ENCODE measurements around the gene RIPOR2. TPM values are rescaled to one million over a fixed set of nuclear protein-coding genes. Genes with fewer than 3 reads are reported as not detected.
A peak's percentile ranks its signal among the peaks of the same experiment; 100 is the strongest.
"Not testable (repeated sequence)": the region's sequence is repeated elsewhere in the genome, so short reads cannot be mapped to it uniquely, and the experiment has no call there.

Gene RIPOR2
- total and polyA plus RNA-seq, 10 of the 15 experiments (the other 5 are each of a cell fraction or from before 2014, with no cell fraction given), result 22.2 to 48.2 (median 34.7) TPM

GRCh38 chr6:24949020-24949569, 13.3 kb upstream of the RIPOR2 start (continued):
- TF ChIP-seq, protein P1, sequence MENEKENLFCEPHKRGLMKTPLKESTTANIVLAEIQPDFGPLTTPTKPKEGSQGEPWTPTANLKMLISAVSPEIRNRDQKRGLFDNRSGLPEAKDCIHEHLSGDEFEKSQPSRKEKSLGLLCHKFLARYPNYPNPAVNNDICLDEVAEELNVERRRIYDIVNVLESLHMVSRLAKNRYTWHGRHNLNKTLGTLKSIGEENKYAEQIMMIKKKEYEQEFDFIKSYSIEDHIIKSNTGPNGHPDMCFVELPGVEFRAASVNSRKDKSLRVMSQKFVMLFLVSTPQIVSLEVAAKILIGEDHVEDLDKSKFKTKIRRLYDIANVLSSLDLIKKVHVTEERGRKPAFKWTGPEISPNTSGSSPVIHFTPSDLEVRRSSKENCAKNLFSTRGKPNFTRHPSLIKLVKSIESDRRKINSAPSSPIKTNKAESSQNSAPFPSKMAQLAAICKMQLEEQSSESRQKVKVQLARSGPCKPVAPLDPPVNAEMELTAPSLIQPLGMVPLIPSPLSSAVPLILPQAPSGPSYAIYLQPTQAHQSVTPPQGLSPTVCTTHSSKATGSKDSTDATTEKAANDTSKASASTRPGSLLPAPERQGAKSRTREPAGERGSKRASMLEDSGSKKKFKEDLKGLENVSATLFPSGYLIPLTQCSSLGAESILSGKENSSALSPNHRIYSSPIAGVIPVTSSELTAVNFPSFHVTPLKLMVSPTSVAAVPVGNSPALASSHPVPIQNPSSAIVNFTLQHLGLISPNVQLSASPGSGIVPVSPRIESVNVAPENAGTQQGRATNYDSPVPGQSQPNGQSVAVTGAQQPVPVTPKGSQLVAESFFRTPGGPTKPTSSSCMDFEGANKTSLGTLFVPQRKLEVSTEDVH (IDR thresholded peaks at IDR 0.05; ENCODE audit: low read depth, partially characterized antibody), result peak; percentile 49
- peak; percentile 88 to 89 for TF ChIP-seq BHLHE40 (IDR thresholded peaks at IDR 0.05; ENCODE audit: borderline replicate concordance in 1 of 2, low read depth in 2 of 2, low read length in 1 of 2)
- no peak for TF ChIP-seq ESRRA (IDR thresholded peaks at IDR 0.05; ENCODE audit: low read length)
- peak; percentile 80 for TF ChIP-seq ZNF384 (IDR thresholded peaks at IDR 0.05; ENCODE audit: borderline replicate concordance, low read depth, low read length)
- peak; percentile 65 for TF ChIP-seq RAD51 (IDR thresholded peaks at IDR 0.05)
- TF ChIP-seq ATF7 (IDR thresholded peaks at IDR 0.05; ENCODE audit: low read depth), result peak; percentile 81; the same call in 1 of the 2 replicates
- TF ChIP-seq, protein P2, sequence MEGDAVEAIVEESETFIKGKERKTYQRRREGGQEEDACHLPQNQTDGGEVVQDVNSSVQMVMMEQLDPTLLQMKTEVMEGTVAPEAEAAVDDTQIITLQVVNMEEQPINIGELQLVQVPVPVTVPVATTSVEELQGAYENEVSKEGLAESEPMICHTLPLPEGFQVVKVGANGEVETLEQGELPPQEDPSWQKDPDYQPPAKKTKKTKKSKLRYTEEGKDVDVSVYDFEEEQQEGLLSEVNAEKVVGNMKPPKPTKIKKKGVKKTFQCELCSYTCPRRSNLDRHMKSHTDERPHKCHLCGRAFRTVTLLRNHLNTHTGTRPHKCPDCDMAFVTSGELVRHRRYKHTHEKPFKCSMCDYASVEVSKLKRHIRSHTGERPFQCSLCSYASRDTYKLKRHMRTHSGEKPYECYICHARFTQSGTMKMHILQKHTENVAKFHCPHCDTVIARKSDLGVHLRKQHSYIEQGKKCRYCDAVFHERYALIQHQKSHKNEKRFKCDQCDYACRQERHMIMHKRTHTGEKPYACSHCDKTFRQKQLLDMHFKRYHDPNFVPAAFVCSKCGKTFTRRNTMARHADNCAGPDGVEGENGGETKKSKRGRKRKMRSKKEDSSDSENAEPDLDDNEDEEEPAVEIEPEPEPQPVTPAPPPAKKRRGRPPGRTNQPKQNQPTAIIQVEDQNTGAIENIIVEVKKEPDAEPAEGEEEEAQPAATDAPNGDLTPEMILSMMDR (IDR thresholded peaks at IDR 0.05 in 2 of 3, conservative IDR thresholded peaks at IDR 0.05 in 1 of 3; ENCODE audit: control insufficient read depth in 2 of 3, extremely low read depth in 1 of 3, insufficient read depth in 1 of 3, low read depth in 3 of 3, low read length in 3 of 3), result no peak
- 0 out of 4 replicates have a peak, but pooled peaks of 1 of the 2 experiments have one; percentile 11 for TF ChIP-seq SRF (IDR thresholded peaks at IDR 0.05; ENCODE audit: low read depth in 2 of 2, low read length in 2 of 2)
- peak; percentile 83 for TF ChIP-seq NFIC (IDR thresholded peaks at IDR 0.05; ENCODE audit: low read depth, low read length)
- TF ChIP-seq RELA (IDR thresholded peaks at IDR 0.05; ENCODE audit: borderline replicate concordance, partially characterized antibody), result no peak
- peak; percentile 30 for TF ChIP-seq SP1 (IDR thresholded peaks at IDR 0.05; ENCODE audit: low read depth, low read length)
- no peak for TF ChIP-seq CEBPB (IDR thresholded peaks at IDR 0.05; ENCODE audit: borderline replicate concordance in 1 of 2, low read depth in 2 of 2, low read length in 2 of 2)
- TF ChIP-seq CHD2 (IDR thresholded peaks at IDR 0.05; ENCODE audit: borderline replicate concordance, low read depth, low read length), result peak; percentile 64; the same call in 1 of the 2 replicates
- TF ChIP-seq ZZZ3 (IDR thresholded peaks at IDR 0.05; ENCODE audit: control insufficient read depth, insufficient read length, low read depth), result no peak
- TF ChIP-seq NRF1 (conservative IDR thresholded peaks at IDR 0.05; ENCODE audit: low read depth, low read length), result no peak
- no peak for TF ChIP-seq NFYA (IDR thresholded peaks at IDR 0.05; ENCODE audit: borderline replicate concordance, low read depth, low read length)

DNA sequence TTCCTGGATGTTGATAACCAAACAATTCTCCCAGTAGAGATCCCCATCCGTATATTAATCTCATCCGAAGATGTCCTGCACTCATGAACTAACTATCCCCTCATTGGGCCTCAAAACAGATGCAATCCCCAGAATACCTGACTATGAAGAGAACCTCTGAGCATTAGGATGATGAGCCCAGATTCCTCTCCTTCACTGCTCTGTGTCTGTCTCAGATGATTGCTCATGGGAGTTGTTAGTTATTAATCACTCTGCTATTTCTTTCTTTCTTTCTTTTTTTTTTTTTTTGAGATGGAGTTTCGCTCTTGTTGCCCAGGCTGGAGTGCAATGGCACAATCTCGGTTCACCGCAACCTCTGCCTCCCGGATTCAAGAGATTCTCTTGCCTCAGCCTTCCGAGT, 12.5 kb upstream of the RIPOR2 start:
- H2AFZ ChIP-seq (ENCODE audit: control insufficient read depth, low read depth, low read length); H3K79me2 ChIP-seq (ENCODE audit: control insufficient read depth, insufficient read depth, low read length); H3K27me3 ChIP-seq (replicated peaks in 1 of 2; ENCODE audit: control insufficient read depth in 2 of 2, insufficient read depth in 2 of 2, low read length in 1 of 2); FAIRE-seq; intact Hi-C loops (cut with micrococcal nuclease; ENCODE audit: unreplicated experiment); BruUV-seq (replicated peaks); in situ Hi-C loops (cut with MboI); H4K20me1 ChIP-seq (ENCODE audit: control insufficient read depth, insufficient read depth); DNase-seq (ENCODE audit: low read depth, low spot score); H3K36me3 ChIP-seq (ENCODE audit: control insufficient read depth in 2 of 2, insufficient read depth in 2 of 2, low read length in 1 of 2); H3K9me3 ChIP-seq (replicated peaks; ENCODE audit: control insufficient read depth, insufficient read depth, low read length); H3K4me3 ChIP-seq: not testable (repeated sequence)
- 74% methylated on average over 7 of the region's 7 CpGs for WGBS (ENCODE audit: insufficient coverage, insufficient replicate concordance, low lambda C conversion rate, missing lambda C conversion rate)
- ChIA-PET POLR2A (interaction anchor here (0.7 to 4.5 kb wide), 5 partner anchors 9 to 456 kb away, joined by 3 to 22 read pairs (median 8); partner anchors contain the start of gene RIPOR2), SMC1A (ENCODE audit: uncharacterized antibody, unreplicated experiment) (interaction anchor here (1.5 to 8.1 kb wide), 8 partner anchors 7 to 66 kb away, joined by 3 to 132 read pairs (median 6); partner anchors contain the start of gene RIPOR2), RAD21 (ENCODE audit: unreplicated experiment) (interaction anchor here (0.8 to 5.8 kb wide), 8 partner anchors 9 to 106 kb away, joined by 3 to 123 read pairs (median 7); partner anchors contain the start of gene RIPOR2), CTCF (interaction anchor here (3.1 to 6.8 kb wide), 2 partner anchors 12 to 43 kb away, joined by 19 to 123 read pairs; partner anchors contain the start of gene RIPOR2)
- Histone ChIP-seq H3K27ac (ENCODE audit: control insufficient read depth, insufficient read depth) (peak overlapping the region; percentile 84), H3K4me1 (ENCODE audit: control insufficient read depth, insufficient read depth, low read length) (peaks cover 46% of the 10 kb centered on the region), H3K9ac (ENCODE audit: control insufficient read depth, insufficient read depth, low read length) (0 out of 2 replicates have a peak overlapping the region, but pooled peaks have one; percentile 32), H3K4me2 (ENCODE audit: control insufficient read depth, insufficient read depth) (peak overlapping the region; percentile 80; the same call in 1 of the 2 replicates)
- peak; percentile 15; the same call in 2 of the 3 replicates for ATAC-seq
